KG1 (cell line): ENCODE measurements around the gene AJAP1.

Source experiments
- DNase-seq: peaks from one replicate; lab custom pipeline; 2025; lab: John Stamatoyannopoulos, UW

The AJAP1 gene

DNA sequence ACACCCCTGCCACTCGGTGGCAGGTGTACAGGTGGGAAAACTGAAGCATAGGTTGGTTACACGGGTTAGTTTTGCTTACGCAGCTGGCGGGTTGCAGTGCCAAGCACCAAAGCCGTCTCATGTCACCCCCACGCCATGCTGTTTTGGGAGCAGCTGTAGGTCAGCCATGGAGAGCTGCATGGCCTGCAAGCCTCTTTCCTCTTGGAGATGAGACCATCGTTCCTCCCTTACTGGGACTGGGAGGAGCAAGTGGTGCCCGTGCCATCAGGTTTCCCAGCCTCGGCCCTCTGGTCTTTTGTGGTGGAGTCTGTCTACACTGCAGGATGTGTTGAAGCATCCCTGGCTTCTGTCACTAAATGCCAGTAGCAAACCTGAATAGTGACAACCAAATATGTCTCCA lies 46.9 kb downstream of the AJAP1 start:
- no peak for DNase-seq

DNA sequence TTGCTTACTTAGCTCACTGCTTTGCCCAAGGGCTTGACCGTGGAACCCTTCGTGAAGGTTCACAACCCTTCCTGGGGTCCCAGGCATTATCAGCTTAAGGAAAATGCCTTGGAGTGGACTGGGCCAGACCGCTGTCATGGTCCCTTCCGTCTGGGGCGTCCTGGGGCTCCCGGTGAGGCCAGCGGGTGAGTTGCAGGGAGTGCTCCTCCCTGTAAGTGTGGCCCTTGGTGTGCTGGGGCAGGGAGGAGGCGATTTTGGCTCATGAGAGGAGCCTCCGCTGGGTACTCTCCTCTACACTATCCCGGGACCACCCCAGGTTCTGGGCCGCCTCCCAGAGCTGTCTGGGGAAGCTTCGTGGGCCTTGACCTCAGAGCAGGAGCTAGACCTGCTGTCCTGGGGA lies 48.1 kb downstream of the AJAP1 start:
- no peak for DNase-seq

DNA sequence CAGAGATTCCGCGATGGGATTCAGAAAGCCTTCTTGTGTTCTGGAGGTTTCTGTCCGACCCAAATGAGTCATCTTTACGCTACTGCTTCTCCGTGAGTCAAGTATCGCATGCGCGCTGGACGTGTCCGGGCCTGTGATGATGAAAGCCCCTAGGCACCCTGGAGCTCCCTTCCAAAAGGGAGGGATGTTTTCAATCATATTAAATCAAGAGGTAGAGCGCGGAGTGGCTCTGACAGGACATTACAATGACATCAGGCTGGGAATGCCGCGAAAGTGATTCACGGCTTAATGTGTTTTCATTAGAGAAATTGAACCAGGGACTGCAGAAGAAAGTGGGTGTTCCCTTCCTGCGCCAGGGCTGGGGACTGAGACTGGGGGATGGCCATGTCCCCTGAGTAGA lies 48.5 kb downstream of the AJAP1 start:
- no peak for DNase-seq

DNA sequence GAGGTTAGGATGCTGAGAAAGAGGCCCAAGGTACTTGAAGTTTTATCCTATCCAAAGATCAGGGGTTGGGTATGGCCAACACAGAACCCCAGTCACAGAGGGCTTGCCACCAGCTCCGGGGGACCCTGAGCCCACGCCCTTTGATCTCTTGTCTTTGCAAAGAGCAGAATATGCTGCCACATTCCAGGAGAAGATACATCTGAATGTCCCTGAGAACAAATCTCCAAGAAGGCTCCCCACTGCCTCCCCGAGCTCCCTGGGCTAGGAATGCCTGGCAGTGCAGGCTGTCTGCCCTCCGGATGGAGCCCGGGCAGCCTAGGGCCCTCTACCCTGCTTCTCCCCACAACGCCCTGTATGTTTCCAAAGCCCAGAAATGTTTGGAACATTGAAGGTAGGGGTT lies 49.2 kb downstream of the AJAP1 start:
- DNase-seq = no peak

DNA sequence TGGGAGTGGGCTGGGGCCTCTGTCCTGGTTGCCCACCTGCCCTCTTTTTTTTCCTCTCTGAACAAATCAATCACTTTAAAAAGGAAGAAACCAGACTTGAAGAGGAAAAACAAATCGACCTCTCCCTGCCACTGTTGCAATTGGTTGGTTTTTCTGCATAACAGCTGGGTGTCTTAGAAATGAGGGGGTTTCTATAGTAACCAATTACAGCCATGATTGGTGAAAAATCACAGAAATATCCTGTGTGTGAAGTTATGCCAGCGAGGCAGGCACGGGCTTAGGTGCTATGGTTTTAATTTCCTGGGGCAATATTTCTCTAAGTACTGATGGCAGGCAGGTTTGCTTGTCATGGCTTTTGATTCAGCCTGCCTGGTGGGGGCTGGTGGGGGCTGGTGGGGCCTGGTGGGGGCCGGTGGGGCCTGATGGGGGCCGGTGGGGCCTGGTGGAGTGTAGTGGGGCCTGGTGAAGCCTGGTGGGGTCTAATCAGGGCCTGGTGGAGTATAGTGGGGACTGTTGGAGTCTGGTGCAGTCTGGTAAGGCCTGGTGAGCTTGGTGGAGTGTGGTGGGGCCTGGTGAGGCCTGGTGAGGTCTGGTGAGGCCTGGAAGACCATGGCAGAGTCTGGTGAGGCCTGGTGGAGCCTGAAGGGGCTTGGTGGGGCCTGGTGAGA lies 54.6 kb downstream of the AJAP1 start:
- no peak for DNase-seq

- no peak for DNase-seq
Observed at GRCh38 chr1:4709641-4710040, 55.2 kb downstream of the AJAP1 start.

DNA sequence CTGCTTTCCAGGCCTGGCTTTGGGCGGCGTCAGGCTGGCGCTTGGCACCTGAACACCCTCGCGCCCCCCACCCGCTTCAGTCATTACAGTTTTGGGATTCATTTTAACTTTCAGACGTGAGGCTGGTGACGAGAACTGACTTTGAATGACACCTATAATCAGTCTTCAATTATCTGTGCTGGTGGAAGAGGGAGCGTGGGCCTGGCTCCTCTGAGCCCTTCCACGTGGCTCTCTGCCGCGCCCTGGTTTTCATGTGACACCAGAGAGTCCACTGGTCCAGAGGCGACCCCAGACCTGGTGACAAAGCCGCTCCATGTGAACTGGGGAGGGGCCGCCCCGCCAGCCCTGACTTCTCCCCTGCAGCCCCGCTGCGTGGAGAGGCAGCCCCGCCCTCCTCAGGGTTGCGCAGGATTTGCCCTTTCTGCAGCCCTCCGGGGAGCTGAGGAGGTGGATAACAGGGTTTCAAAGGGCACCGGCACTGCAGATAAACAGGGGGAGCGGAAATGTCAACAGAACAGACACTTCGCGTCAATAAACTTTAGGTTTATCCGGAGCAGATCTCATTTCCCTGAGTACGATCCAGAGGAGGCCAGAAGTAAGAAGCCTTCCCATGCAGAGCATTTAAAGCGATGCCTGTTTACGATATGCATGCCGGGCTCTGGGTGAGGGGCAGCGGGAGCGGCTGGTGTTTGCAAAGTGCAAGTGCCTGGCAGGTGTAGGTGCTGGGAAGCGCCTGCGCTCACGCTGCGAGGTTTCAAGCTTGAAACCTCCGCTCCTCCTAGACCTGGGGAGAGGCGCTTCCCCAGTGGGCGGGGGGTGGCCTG lies 56.4 kb downstream of the AJAP1 start:
- DNase-seq = no peak

DNA sequence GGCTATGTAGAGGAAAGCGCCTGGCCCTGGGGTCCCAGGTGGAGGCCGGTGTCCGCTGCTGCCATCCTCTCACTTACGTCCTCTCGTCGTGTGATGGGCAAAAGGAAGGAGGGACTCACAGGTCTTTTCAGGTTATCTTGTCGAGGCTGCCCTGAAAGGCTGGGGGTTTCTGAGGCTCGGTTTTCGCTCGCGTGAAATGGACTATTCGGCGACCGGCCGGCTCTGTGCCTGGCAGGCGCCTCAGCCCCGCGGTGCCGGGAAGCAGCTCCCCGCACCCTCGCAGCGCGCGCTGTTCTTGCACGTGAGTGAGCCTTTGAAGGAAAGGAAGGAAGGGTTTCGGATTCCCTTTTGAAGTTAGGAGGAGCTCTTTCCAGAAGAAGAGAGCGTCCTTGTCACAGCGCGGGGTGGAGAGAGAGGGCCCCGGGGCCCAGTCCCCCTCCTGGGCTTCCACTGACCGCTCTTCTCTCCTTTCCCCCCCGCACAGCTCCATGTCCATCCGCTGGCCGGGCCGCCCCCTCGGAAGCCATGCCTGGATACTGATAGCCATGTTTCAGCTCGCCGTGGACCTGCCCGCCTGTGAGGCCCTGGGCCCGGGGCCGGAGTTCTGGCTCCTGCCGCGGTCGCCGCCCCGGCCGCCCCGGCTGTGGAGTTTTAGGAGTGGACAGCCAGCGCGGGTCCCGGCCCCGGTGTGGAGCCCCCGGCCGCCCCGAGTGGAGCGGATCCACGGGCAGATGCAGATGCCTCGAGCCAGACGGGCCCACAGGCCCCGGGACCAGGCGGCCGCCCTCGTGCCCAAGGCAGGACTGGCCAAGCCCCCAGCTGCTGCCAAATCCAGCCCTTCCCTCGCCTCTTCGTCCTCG lies 57.2 kb downstream of the AJAP1 start:
- no peak for DNase-seq

GRCh38 chr1:4713669-4714068 lies 59.3 kb downstream of the AJAP1 start:
- no peak for DNase-seq

- no peak for DNase-seq
Observed at GRCh38 chr1:4716406-4716805, 62.0 kb downstream of the AJAP1 start.

DNA sequence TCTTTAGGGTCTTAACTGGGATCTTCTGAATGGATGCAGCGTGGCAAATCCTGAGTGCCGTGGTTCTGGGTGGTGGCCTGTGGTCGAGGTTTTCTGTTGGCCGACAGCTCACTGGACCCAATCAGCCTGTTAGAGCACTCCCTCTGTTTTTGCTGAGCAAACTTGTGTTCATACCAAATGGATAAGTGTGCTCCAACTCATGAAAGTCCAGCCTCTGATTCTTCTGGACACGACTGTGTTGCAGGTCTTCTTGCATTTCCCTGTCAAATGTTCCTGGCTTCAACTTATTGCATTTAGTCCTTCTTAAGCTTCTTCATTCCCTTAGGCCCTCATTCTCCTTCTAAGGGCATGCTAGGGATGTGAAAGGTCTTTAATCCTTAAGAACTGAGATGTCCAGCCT lies 63.7 kb downstream of the AJAP1 start:
- DNase-seq = no peak

DNA sequence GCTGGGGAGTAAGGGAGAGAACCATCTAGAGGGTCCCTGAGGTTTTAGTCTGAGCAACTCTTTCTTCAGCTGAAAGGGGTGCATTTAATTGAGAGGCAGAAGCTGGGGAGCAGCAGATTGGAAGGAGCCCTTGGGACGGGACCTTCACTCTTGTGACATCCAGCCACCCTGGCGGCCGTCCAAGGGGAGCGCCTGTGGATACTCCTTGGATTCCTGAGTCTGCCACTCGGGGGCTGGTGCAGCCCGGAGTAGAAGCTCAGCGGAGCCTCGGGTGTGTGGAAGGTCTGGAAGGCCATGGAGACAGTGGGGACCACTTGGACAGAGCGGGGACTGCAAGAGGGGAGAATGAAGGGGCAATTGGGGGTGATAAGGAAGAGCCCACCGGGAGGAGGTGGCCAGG lies 68.7 kb downstream of the AJAP1 start:
- DNase-seq = no peak

GRCh38 chr1:4724001-4724400 lies 69.6 kb downstream of the AJAP1 start:
- DNase-seq = no peak

DNA sequence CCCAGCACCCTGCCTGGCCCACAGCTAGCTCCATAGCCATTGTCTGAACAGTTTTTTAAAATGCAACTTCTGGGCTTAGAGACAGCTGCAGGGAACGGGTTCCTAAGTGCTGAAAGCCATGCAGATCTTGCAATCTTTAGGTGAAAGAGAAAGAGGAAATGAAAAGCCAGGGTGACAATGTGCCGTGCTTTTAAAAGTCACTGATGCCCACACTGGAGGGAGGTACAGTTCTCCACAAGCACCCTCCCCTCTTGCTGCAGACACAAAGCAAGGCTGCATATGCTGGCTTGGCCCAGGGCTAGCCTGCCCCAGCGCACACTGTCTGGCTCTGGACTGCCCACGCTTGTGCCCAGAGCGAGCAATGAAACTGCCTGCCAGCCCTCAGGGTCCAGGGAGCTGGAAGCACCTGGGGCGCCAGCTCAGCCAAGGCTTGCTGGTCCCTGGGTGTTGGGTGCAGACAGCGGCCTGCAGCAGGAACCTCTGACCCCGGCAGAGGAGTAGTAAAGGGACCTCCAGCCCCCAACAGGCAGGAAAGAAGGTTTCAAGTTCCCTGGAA lies 70.4 kb downstream of the AJAP1 start:
- DNase-seq = no peak

DNA sequence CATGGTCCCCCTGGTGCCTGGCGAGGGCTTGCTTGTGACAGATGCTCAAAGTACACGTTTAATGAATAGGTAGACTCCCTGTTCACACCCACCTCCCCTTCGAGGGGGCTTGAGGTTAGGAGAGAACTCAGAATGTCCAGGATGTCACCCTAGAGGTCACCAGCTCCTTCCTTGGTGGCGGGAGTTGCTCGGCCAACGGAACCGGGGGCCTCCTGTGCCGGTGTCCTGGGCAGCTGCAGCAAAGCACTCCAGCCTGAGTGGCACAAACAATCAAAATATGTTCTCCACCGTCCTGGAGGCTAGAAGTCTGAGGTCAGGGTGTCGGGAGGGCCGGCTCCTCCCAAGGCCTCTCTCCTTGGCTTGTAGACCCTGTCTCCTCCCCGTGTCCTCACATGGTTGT lies 71.0 kb downstream of the AJAP1 start:
- no peak for DNase-seq

GRCh38 chr1:4726620-4727341 lies 72.4 kb downstream of the AJAP1 start:
- no peak for DNase-seq

DNA sequence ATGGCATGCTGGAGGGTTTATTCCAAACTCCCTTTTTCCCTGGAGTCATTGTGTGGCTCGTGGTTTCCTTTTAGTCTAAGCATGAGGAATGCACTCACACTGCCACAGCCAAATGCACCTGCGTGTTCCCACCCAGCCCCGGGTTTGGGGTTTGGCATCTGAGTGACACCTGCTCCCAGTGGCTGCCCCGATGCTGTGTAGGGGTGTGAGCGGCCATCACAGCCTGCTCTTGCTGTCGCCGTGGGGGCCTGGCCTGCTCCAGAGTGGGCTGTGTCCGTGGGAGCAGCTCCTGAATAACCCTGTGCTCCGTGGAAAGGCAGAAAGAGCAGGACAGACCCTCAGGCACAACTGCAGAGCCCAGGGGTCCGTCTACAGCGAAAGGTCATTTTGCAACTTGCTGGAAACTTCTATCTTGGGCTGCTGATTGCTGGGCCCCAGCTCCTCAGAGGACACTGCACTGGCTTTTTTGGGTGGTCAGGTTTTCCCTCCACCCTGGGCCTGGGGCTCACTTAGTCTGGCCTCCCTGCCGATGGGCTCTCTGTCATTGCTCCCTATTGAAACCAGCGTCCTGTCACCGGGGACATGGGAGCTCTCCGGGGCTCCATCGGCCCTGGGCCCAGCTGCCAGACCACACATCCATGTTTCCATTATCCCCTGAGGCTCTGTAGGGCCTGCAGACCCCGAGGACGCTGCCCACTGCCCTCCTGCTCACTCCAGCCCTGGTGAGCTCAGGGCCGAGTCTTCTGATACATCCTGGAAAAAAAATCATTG lies 74.1 kb downstream of the AJAP1 start:
- DNase-seq = no peak

- DNase-seq = no peak
Observed at GRCh38 chr1:4729090-4729471, 74.7 kb downstream of the AJAP1 start.

DNA sequence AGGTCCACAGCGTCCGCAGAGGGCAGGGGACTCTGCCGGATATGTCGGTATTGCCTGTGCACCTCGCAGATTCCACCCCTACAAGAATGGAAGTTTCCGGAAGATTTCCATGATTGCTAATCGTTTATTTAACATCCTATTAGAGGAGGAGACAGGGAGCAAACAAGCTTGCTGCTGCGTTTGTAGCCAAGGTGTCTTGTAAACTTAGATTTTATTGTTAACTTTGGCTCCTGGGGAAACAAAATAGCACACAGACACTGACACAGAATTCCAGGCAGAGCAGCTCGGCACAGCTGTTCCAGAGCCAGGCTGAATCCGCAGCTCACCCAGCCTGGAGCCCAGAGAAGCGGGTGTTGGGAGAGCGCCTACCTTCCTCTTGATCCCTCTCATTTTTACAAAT lies 75.7 kb downstream of the AJAP1 start:
- DNase-seq = no peak

DNA sequence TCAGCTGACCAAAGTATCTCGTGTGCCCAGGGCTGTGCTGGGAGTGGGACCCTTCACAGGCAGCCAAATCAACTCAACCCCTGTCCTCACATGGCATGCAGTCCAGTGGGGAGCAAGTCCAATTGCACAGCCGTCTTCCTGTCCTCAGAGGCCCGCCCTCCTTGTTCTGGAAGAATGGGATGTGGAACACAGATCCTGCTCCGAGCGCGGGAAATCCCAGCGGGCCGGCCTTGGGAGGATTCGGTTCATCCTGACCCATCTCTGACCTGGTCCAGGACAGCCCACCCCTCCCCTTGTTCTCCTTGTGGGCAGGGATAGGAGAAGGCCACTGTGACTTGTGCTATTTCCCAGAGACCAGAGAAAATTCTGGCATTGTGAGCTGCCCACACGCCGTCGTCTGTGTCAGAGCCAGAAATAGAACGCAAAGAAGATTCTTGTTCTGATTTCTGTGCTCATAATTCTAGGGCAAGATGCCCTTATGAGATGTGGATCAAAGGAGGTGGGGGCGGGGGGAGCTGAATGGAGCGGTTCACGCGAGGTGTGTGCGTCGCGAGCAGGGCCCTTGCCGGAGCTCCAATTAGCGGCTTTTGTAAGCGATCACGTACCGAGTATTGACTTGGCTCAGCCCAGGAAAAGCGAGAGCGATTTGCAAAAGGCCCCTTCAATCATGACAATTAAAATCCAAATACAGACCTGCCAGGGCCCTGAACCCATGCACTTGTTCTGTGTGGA lies 79.2 kb downstream of the AJAP1 start:
- no peak for DNase-seq
